CD14-positive monocyte (primary cell): ENCODE data around the gene PLCH1. TPM values are rescaled to one million over a fixed set of nuclear protein-coding genes. Genes with fewer than 3 reads are reported as not detected.

Experiments
- DNase-seq, 3 donors: peaks; one replicate each; pipeline ENCODE4 v3.0.0-alpha.2; 2011 to 2022
- H2AFZ ChIP-seq: 2 replicates; pipeline ENCODE4 v1.6.0; 2012; ENCODE audit warnings: mild to moderate bottlenecking, low read depth, low read length, inconsistent platforms; ENCODE audit not compliant: insufficient read depth, poor library complexity, severe bottlenecking
- H3K27ac ChIP-seq, 2 donors: 1 replicate in 1 of 2; 2 replicates in 1 of 2; pipeline ENCODE4 v1.5.1; 2012 to 2013; ENCODE audit warnings: low read length in 2 of 2, control low read depth in 1 of 2, inconsistent platforms in 1 of 2, low read depth in 1 of 2, mild to moderate bottlenecking in 1 of 2
- H3K27me3 ChIP-seq, 2 donors: one replicate each; pipeline versions ENCODE4 v1.6.0 to v1.6.1; 2011 to 2013; ENCODE audit warnings: low read length in 2 of 2; ENCODE audit not compliant: control insufficient read depth in 2 of 2, insufficient read depth in 2 of 2
- H3K36me3 ChIP-seq, 2 donors: replicated peaks in 1 of 2; 1 replicate in 1 of 2; 2 replicates in 1 of 2; pipeline versions ENCODE4 v1.5.1 to v1.6.1; 2012 to 2013; ENCODE audit warnings: low read length in 2 of 2, control low read depth in 1 of 2, inconsistent platforms in 1 of 2, mild to moderate bottlenecking in 1 of 2; ENCODE audit not compliant: insufficient read depth in 2 of 2, control insufficient read depth in 1 of 2
- H3K4me1 ChIP-seq, 2 donors: 1 replicate in 1 of 2; 2 replicates in 1 of 2; pipeline versions ENCODE4 v1.5.1 to v1.6.1; 2012 to 2013; ENCODE audit warnings: low read length in 2 of 2, control low read depth in 1 of 2, inconsistent platforms in 1 of 2, mild to moderate bottlenecking in 1 of 2, moderate library complexity in 1 of 2; ENCODE audit not compliant: insufficient read depth in 2 of 2, control insufficient read depth in 1 of 2
- H3K4me2 ChIP-seq: replicated peaks from 2 replicates; pipeline ENCODE3; 2012; ENCODE audit warnings: low read length, moderate library complexity, mild to moderate bottlenecking; ENCODE audit not compliant: poor library complexity, severe bottlenecking; ENCODE audit errors: extremely low read depth
- H3K4me3 ChIP-seq, 3 experiments: fragments of 200-600 bp in 1 of 3; sonication (generic) in 1 of 3; replicated peaks in 1 of 3; 1 replicate in 2 of 3; 2 replicates in 1 of 3; pipeline ENCODE4 v1.5.1; 2011 to 2013; ENCODE audit warnings: low read length in 3 of 3, mild to moderate bottlenecking in 3 of 3, control low read depth in 2 of 3, low read depth in 2 of 3, inconsistent platforms in 1 of 3, moderate library complexity in 1 of 3
- H3K79me2 ChIP-seq: 2 replicates; pipeline ENCODE4 v1.6.0; 2012; ENCODE audit warnings: mild to moderate bottlenecking, control low read depth, inconsistent platforms, low read length, moderate library complexity; ENCODE audit not compliant: insufficient read depth
- H3K9ac ChIP-seq: 2 replicates; pipeline ENCODE4 v1.6.0; 2017; ENCODE audit warnings: low read length, mild to moderate bottlenecking; ENCODE audit not compliant: insufficient read depth, poor library complexity, severe bottlenecking
- H3K9me3 ChIP-seq, 2 donors: replicated peaks in 1 of 2; 1 replicate in 1 of 2; 2 replicates in 1 of 2; pipeline versions ENCODE4 v1.5.1 to v1.6.1; 2012 to 2013; ENCODE audit warnings: low read length in 2 of 2, control low read depth in 1 of 2; ENCODE audit not compliant: control insufficient read depth in 1 of 2, insufficient read depth in 1 of 2
- H4K20me1 ChIP-seq: 2 replicates; pipeline ENCODE4 v1.6.0; 2012; ENCODE audit warnings: mild to moderate bottlenecking, low read length, control low read depth, moderate library complexity; ENCODE audit not compliant: insufficient read depth
- H3K27ac Mint-ChIP-seq, 7 donors: one replicate each; pipeline ENCODE4 v1.8.0; 2020; ENCODE audit warnings: mild to moderate bottlenecking in 7 of 7, mixed read lengths in 7 of 7, moderate library complexity in 6 of 7, inconsistent platforms in 2 of 7
- H3K27me3 Mint-ChIP-seq, 3 donors: one replicate each; pipeline ENCODE4 v1.8.0; 2021 to 2022; ENCODE audit warnings: low read depth in 3 of 3, mild to moderate bottlenecking in 3 of 3, mixed read lengths in 3 of 3, moderate library complexity in 3 of 3, inconsistent platforms in 1 of 3
- H3K36me3 Mint-ChIP-seq, 2 donors: one replicate each; pipeline ENCODE4 v1.8.0; 2020; ENCODE audit warnings: mixed read lengths in 2 of 2, inconsistent platforms in 1 of 2, mild to moderate bottlenecking in 1 of 2
- H3K4me1 Mint-ChIP-seq: one replicate; pipeline ENCODE4 v1.8.0; 2020; ENCODE audit warnings: mild to moderate bottlenecking, mixed read lengths
- H3K4me3 Mint-ChIP-seq, 2 donors: one replicate each; pipeline ENCODE4 v1.8.0; 2020; ENCODE audit warnings: mild to moderate bottlenecking in 2 of 2, mixed read lengths in 2 of 2, moderate library complexity in 1 of 2
- H3K9me3 Mint-ChIP-seq, 7 donors: one replicate each; pipeline ENCODE4 v1.8.0; 2020 to 2022; ENCODE audit warnings: mixed read lengths in 7 of 7, mild to moderate bottlenecking in 6 of 7, moderate library complexity in 6 of 7, inconsistent platforms in 2 of 7
- WGBS: methylation state at CpG from one replicate; pipeline ENCODE4 v1.1.5; 2013; ENCODE audit warnings: missing lambda C conversion rate; ENCODE audit not compliant: insufficient coverage; 5-methylcytosine and 5-hydroxymethylcytosine counted together
- intact Hi-C, 2 donors: fragments of 100-400 bp; cut with micrococcal nuclease; formaldehyde crosslinking; loops; one replicate each; pipeline versions ENCODE4 v1.15.0 to v1.15.1; 2023
- polyA plus RNA-seq, 3 donors: library from polyadenylated mRNA; depleted of rRNA in 1 of 3; unstranded in 2 of 3; stranded (reverse) in 1 of 3; fragments of 300-500 nt in 2 of 3; fragments of >200 nt in 1 of 3; fragmentation: Illumina TruSeq in 2 of 3; gene quantifications; 1 replicate in 2 of 3; 2 replicates in 1 of 3; pipeline ENCODE4 v1.2.3, GENCODE V29; 2012 to 2021
- TF ChIP-seq, protein P1 (sequence below): fragments of 200-600 bp; IDR thresholded peaks from one replicate; pipeline ENCODE4 v1.8.0; 2022; ENCODE audit warnings: antibody characterized with exemption, mild to moderate bottlenecking

Gene PLCH1
- polyA plus RNA-seq, 3 donors = not detected

DNA sequence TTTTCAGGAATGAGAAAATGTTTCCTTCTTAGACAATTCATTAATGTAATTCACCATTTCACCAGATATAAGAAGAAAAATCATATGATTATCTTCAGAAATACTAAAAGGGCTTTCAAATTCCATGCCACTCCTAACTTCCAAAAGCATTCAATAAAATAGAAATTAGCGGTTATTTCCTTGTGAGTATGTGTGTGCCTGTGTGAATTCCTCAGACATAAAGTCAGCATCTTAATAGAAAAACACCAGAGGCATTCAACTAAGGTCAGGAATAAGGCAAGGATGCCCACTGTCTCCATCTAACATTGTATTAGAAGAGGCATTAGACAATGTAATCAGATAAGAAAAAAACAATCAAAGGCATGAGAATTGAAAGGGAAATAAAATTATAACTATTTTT, 88.4 kb downstream of the PLCH1 start:
- peaks cover 0 to 4% (median 0%) of the 10 kb centered on the region in 3 donors for H3K27me3 Mint-ChIP-seq
- no peak overlapping the region for H3K4me3 ChIP-seq
- no peaks in the 10 kb centered on the region for H3K4me1 Mint-ChIP-seq
- no peaks in the 10 kb centered on the region for H3K79me2 ChIP-seq
- peaks cover 0 to 2% (median 0%) of the 10 kb centered on the region in 7 donors for H3K9me3 Mint-ChIP-seq
- no peak overlapping the region for H2AFZ ChIP-seq
- TF ChIP-seq, protein P1, sequence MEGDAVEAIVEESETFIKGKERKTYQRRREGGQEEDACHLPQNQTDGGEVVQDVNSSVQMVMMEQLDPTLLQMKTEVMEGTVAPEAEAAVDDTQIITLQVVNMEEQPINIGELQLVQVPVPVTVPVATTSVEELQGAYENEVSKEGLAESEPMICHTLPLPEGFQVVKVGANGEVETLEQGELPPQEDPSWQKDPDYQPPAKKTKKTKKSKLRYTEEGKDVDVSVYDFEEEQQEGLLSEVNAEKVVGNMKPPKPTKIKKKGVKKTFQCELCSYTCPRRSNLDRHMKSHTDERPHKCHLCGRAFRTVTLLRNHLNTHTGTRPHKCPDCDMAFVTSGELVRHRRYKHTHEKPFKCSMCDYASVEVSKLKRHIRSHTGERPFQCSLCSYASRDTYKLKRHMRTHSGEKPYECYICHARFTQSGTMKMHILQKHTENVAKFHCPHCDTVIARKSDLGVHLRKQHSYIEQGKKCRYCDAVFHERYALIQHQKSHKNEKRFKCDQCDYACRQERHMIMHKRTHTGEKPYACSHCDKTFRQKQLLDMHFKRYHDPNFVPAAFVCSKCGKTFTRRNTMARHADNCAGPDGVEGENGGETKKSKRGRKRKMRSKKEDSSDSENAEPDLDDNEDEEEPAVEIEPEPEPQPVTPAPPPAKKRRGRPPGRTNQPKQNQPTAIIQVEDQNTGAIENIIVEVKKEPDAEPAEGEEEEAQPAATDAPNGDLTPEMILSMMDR = no peak
- no peak overlapping the region for H3K27ac ChIP-seq
- no peak overlapping the region for H3K27ac Mint-ChIP-seq
- H3K9ac ChIP-seq = no peak overlapping the region
- H3K36me3 Mint-ChIP-seq = no peaks in the 10 kb centered on the region
- intact Hi-C loops = no loop called here
- DNase-seq = no peak
- no peaks in the 10 kb centered on the region for H3K36me3 ChIP-seq
- no peak overlapping the region for H3K4me2 ChIP-seq
- no peaks in the 10 kb centered on the region for H3K4me1 ChIP-seq
- no peaks in the 10 kb centered on the region for H4K20me1 ChIP-seq
- H3K9me3 ChIP-seq = no peaks in the 10 kb centered on the region
- no CpG with 5 or more reads among the region's 1 CpG for WGBS
- no peaks in the 10 kb centered on the region for H3K27me3 ChIP-seq
- H3K4me3 Mint-ChIP-seq = no peak overlapping the region

DNA sequence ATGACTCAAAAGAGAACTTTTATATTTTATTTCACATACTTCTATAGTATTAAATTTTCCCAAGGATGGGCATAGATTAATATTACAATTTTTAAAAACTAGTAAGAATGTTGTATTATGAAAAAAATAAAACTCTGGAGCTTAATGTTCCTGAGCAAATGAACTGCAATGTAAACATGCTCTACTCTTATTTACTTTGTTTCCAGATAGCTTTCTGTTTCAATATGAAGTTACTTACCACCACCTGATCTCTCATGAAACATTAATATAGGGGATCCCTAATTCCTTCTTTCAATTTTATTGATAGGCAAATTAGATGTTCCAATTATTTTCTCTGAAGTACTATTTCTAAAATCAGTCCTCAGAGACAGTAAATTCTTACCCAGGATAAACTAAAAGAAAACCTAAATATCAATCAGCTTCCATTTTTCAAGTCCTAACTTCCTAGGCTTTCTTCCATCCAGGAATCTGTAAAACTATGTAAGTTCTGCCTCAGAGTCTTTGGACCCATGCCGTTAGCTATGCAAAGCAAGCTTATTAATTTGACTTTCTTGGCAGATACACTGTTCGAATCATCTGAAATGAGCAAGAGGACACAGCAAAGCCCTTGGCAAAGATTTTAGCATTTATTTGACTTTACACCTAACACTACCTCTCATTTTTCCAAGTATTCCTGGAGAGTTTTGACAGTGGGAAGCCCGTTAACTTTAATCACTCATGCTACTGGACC, 93.2 kb downstream of the PLCH1 start:
- Histone ChIP-seq H3K27me3 (no peaks in the 10 kb centered on the region), H3K79me2 (no peaks in the 10 kb centered on the region), H3K9ac (no peak overlapping the region), H3K4me1 (no peaks in the 10 kb centered on the region), H4K20me1 (no peaks in the 10 kb centered on the region), H3K4me2 (no peak overlapping the region), H3K4me3 (no peak overlapping the region), H3K9me3 (no peaks in the 10 kb centered on the region), H3K27ac (no peak overlapping the region), H3K36me3 (no peaks in the 10 kb centered on the region), H2AFZ (no peak overlapping the region)
- TF ChIP-seq, protein P1 = no peak
- no peak overlapping the region for H3K27ac Mint-ChIP-seq
- DNase-seq = no peak
- no peak overlapping the region for H3K4me3 Mint-ChIP-seq
- peaks cover 0 to 2% (median 0%) of the 10 kb centered on the region in 7 donors for H3K9me3 Mint-ChIP-seq
- peaks cover 0 to 1% (median 0%) of the 10 kb centered on the region in 3 donors for H3K27me3 Mint-ChIP-seq
- intact Hi-C loops = no loop called here
- H3K36me3 Mint-ChIP-seq = no peaks in the 10 kb centered on the region
- H3K4me1 Mint-ChIP-seq = no peaks in the 10 kb centered on the region
- WGBS = 100% methylated on average over 1 of the region's 3 CpGs
